ENCODE measurements around the gene NAA15. TPM values are rescaled to one million over a fixed set of nuclear protein-coding genes. Genes with fewer than 3 reads are reported as not detected.

Gene NAA15
- total and polyA plus RNA-seq, 2 of the 8 experiments (the other 6 are each of a cell fraction or from before 2014, with no cell fraction given), result 9.7 to 124 TPM

GRCh38 chr4:139314047-139314800 is 12.9 kb downstream of the NAA15 start (continued):
- TF ChIP-seq CHD7 (IDR thresholded peaks at IDR 0.05; ENCODE audit: insufficient replicate concordance, low read length) (no peak), SIX5 (IDR thresholded peaks at IDR 0.05; ENCODE audit: low read depth, low read length) (no peak), SRF (IDR thresholded peaks at IDR 0.05; ENCODE audit: low read depth, low read length) (no peak)

Measured in H1 (cell line).